Left lobe of liver (tissue), 2 donors: ENCODE data around the gene ZMYND11. TPM values are rescaled to one million over a fixed set of nuclear protein-coding genes. Genes with fewer than 3 reads are reported as not detected.

Source experiments
- ATAC-seq: fragments of 200-7000 bp; cut with Tn5 transposase; one replicate; pipeline ENCODE4 v1.9.1; 2020; ENCODE audit warnings: mild to moderate bottlenecking, moderate library complexity
- DNase-seq: peaks from one replicate; pipeline ENCODE4 v3.0.0-alpha.2; 2020; ENCODE audit warnings: low spot score
- total RNA-seq: library from RNA; stranded (reverse); gene quantifications from one replicate; pipeline ENCODE4 v1.2.1, GENCODE V29; 2021
- donor health status: DM: no; HTN: no; CAD: no; lungs with moderate emphysema.
- donor health status: DM: no; HTN: yes; CAD: no.

ZMYND11 gene
- total RNA-seq, 1 donor from 2014 or later, result 24.3 TPM

GRCh38 chr10:190216-190615, 55.0 kb downstream of the ZMYND11 start:
- DNase-seq (no peak), ATAC-seq (no peak)

- DNase-seq, result no peak
- ATAC-seq, result peak; percentile 68
These were observed 56.7 kb downstream of the ZMYND11 start for GRCh38 chr10:191703-192518.

GRCh38 chr10:194281-194680, 59.0 kb downstream of the ZMYND11 start:
- DNase-seq (no peak), ATAC-seq (no peak)

GRCh38 chr10:200405-200804, 65.2 kb downstream of the ZMYND11 start:
- DNase-seq, result no peak

GRCh38 chr10:201328-201771, 66.1 kb downstream of the ZMYND11 start:
- ATAC-seq, result no peak

More at GRCh38 chr10:200405-200804, 65.2 kb downstream of the ZMYND11 start:
- no peak for ATAC-seq

GRCh38 chr10:208616-209015, 73.4 kb downstream of the ZMYND11 start:
- ATAC-seq (no peak), DNase-seq (no peak)

More at GRCh38 chr10:201328-201771, 66.1 kb downstream of the ZMYND11 start:
- DNase-seq, result no peak

GRCh38 chr10:209357-209756, 74.1 kb downstream of the ZMYND11 start:
- no peak for DNase-seq
- ATAC-seq, result peak; percentile 74

GRCh38 chr10:210297-210696, 75.0 kb downstream of the ZMYND11 start:
- ATAC-seq, result peak; percentile 93
- DNase-seq, result no peak

- no peak for DNase-seq
- ATAC-seq, result no peak
These were observed 80.2 kb downstream of the ZMYND11 start for GRCh38 chr10:215444-215843.

GRCh38 chr10:218798-219197, 83.5 kb downstream of the ZMYND11 start:
- no peak for ATAC-seq

GRCh38 chr10:219731-220472, 84.6 kb downstream of the ZMYND11 start:
- DNase-seq (no peak), ATAC-seq (peak; percentile 63)

More at GRCh38 chr10:218798-219197, 83.5 kb downstream of the ZMYND11 start:
- DNase-seq, result no peak

- DNase-seq, result no peak
- ATAC-seq, result no peak
These were observed 89.3 kb downstream of the ZMYND11 start for GRCh38 chr10:224571-224970.

- DNase-seq, result no peak
- no peak for ATAC-seq
These were observed 90.8 kb downstream of the ZMYND11 start for GRCh38 chr10:226018-226417.

GRCh38 chr10:227014-227413, 91.8 kb downstream of the ZMYND11 start:
- DNase-seq (no peak), ATAC-seq (no peak)

GRCh38 chr10:228366-228765, 93.1 kb downstream of the ZMYND11 start:
- ATAC-seq, result no peak
- no peak for DNase-seq

GRCh38 chr10:230758-231157, 95.5 kb downstream of the ZMYND11 start:
- DNase-seq (no peak), ATAC-seq (peak; percentile 25)

- ATAC-seq (no peak), DNase-seq (no peak)
These were observed 96.8 kb downstream of the ZMYND11 start for GRCh38 chr10:232061-232460.

GRCh38 chr10:232878-233277, 97.6 kb downstream of the ZMYND11 start:
- DNase-seq, result no peak
- ATAC-seq, result no peak

GRCh38 chr10:234708-235406, 99.6 kb downstream of the ZMYND11 start:
- no peak for DNase-seq
- ATAC-seq, result no peak

- no peak for DNase-seq
- ATAC-seq, result no peak
These were observed 100.7 kb downstream of the ZMYND11 start for GRCh38 chr10:235915-236314.

- ATAC-seq (no peak), DNase-seq (no peak)
These were observed 103.9 kb downstream of the ZMYND11 start for GRCh38 chr10:239109-239508.
